Esophagus squamous epithelium (tissue), 5 donors: ENCODE results near the gene NECAB2. TPM values are rescaled to one million over a fixed set of nuclear protein-coding genes. Genes with fewer than 3 reads are reported as not detected.

ENCODE experiments used
- DNase-seq: peaks from one replicate; lab custom pipeline; 2025; lab: John Stamatoyannopoulos, UW
- H3K27ac ChIP-seq, 4 donors: fragments of 200-600 bp; sonication (generic); one replicate each; pipeline ENCODE4 v1.5.1; 2016 to 2019; ENCODE audit warnings: mild to moderate bottlenecking in 1 of 4
- H3K27me3 ChIP-seq, 4 donors: fragments of 200-600 bp; sonication (generic); 1 replicate in 3 of 4; 2 replicates in 1 of 4; pipeline versions ENCODE4 v1.5.1 to v1.6.0; 2017 to 2021; ENCODE audit warnings: antibody characterized with exemption in 1 of 4
- H3K36me3 ChIP-seq, 3 donors: fragments of 200-600 bp; sonication (generic); one replicate each; pipeline ENCODE4 v1.5.1; 2016 to 2019
- H3K4me1 ChIP-seq, 3 donors: fragments of 200-600 bp; sonication (generic); one replicate each; pipeline ENCODE4 v1.5.1; 2017 to 2019
- H3K4me3 ChIP-seq, 4 donors: fragments of 200-600 bp; sonication (generic); 1 replicate in 3 of 4; 2 replicates in 1 of 4; pipeline ENCODE4 v1.5.1; 2016 to 2019; ENCODE audit warnings: mild to moderate bottlenecking in 2 of 4, moderate library complexity in 1 of 4
- H3K9me3 ChIP-seq, 3 donors: fragments of 200-600 bp; sonication (generic); one replicate each; pipeline ENCODE4 v1.5.1; 2016 to 2019
- CTCF ChIP-seq, 6 experiments: fragments of 450-650 bp in 4 of 6; fragments of 200-600 bp in 2 of 6; sonication (generic) in 2 of 6; IDR thresholded peaks; one replicate each; pipeline ENCODE4 v1.5.1; 2016 to 2019; ENCODE audit warnings: antibody characterized with exemption in 6 of 6, mild to moderate bottlenecking in 4 of 6, moderate library complexity in 4 of 6
- POLR2A ChIP-seq, 4 donors: fragments of 450-650 bp; IDR thresholded peaks; one replicate each; pipeline ENCODE4 v1.6.1; 2017; ENCODE audit warnings: antibody characterized with exemption in 4 of 4, mild to moderate bottlenecking in 4 of 4, moderate library complexity in 3 of 4
- WGBS, 2 donors: methylation state at CpG; one replicate each; pipeline ENCODE4 v1.1.5; 2018; 5-methylcytosine and 5-hydroxymethylcytosine counted together
- intact Hi-C: fragments of 100-400 bp; cut with DNase I; formaldehyde crosslinking; loops from one replicate; pipeline ENCODE4 v1.15.0; 2022
- total RNA-seq, 4 donors: library from RNA; depleted of rRNA; stranded (reverse); fragments of >200 nt; gene quantifications; one replicate each; pipeline ENCODE4 v1.1.0, GENCODE V29; 2016
- donor health status: DM: yes; HTN: yes; CAD: no.

The NECAB2 gene
- total RNA-seq, 4 donors from 2014 or later: not detected

- Histone ChIP-seq H3K4me1 (peaks cover 0 to 6% (median 0%) of the 10 kb centered on the region in 3 donors), H3K4me3 (no peak overlapping the region), H3K27me3 (peaks cover 0 to 85% (median 0%) of the 10 kb centered on the region in 4 donors), H3K36me3 (no peaks in the 10 kb centered on the region), H3K9me3 (no peaks in the 10 kb centered on the region), H3K27ac (no peak overlapping the region)
- no peak for TF ChIP-seq POLR2A (IDR thresholded peaks at IDR 0.05)
- TF ChIP-seq CTCF (IDR thresholded peaks at IDR 0.05): no peak
- intact Hi-C loops: no loop called here
- no peak for DNase-seq
- WGBS, 2 donors: 72 to 89% methylated on average over 9 to 11 of the region's 13 CpGs
Measured at GRCh38 chr16:83994703-83995102, 26.7 kb downstream of the NECAB2 start.

- TF ChIP-seq CTCF (IDR thresholded peaks at IDR 0.05) (no peak), POLR2A (IDR thresholded peaks at IDR 0.05) (no peak)
Measured at GRCh38 chr16:83995754-83996153, 27.7 kb downstream of the NECAB2 start.

GRCh38 chr16:83996481-83997252, 28.6 kb downstream of the NECAB2 start:
- intact Hi-C loops: no loop called here
- no peak overlapping the region for H3K4me3 ChIP-seq
- no peak overlapping the region for H3K27ac ChIP-seq
- H3K9me3 ChIP-seq: no peaks in the 10 kb centered on the region
- TF ChIP-seq POLR2A (IDR thresholded peaks at IDR 0.05): no peak
- no peak for TF ChIP-seq CTCF (IDR thresholded peaks at IDR 0.05)
- H3K4me1 ChIP-seq: peaks cover 0 to 6% (median 0%) of the 10 kb centered on the region in 3 donors
- no peak for DNase-seq
- no peaks in the 10 kb centered on the region for H3K36me3 ChIP-seq
- WGBS, 2 donors: 72 to 97% methylated on average over 5 to 12 of the region's 15 CpGs
- H3K27me3 ChIP-seq: peaks cover 0 to 90% (median 0%) of the 10 kb centered on the region in 4 donors

More at GRCh38 chr16:83995754-83996153, 27.7 kb downstream of the NECAB2 start:
- Histone ChIP-seq H3K36me3 (no peaks in the 10 kb centered on the region), H3K4me3 (no peak overlapping the region), H3K9me3 (no peaks in the 10 kb centered on the region), H3K27me3 (peaks cover 0 to 84% (median 0%) of the 10 kb centered on the region in 4 donors), H3K4me1 (peaks cover 0 to 6% (median 0%) of the 10 kb centered on the region in 3 donors), H3K27ac (no peak overlapping the region)
- DNase-seq: no peak
- WGBS, 2 donors: 17% methylated on average over 2 of the region's 21 CpGs; no CpG with 5 or more reads in 1 of the 2 donors
- intact Hi-C loops: no loop called here

GRCh38 chr16:83998091-83998490, 30.0 kb downstream of the NECAB2 start:
- intact Hi-C loops: no loop called here
- H3K36me3 ChIP-seq: no peaks in the 10 kb centered on the region
- no peaks in the 10 kb centered on the region for H3K9me3 ChIP-seq
- no peak for DNase-seq
- TF ChIP-seq CTCF (IDR thresholded peaks at IDR 0.05): no peak
- no peak for TF ChIP-seq POLR2A (IDR thresholded peaks at IDR 0.05)
- H3K4me1 ChIP-seq: peaks cover 0 to 6% (median 0%) of the 10 kb centered on the region in 3 donors
- no peak overlapping the region for H3K4me3 ChIP-seq
- 87% methylated on average over 12 of the region's 13 CpGs; no CpG with 5 or more reads in 1 of the 2 donors for WGBS, 2 donors
- H3K27me3 ChIP-seq: peaks cover 0 to 94% (median 0%) of the 10 kb centered on the region in 4 donors
- no peak overlapping the region for H3K27ac ChIP-seq

- H3K27ac ChIP-seq: no peak overlapping the region
- peaks cover 0 to 91% (median 0%) of the 10 kb centered on the region in 4 donors for H3K27me3 ChIP-seq
- intact Hi-C loops: no loop called here
- no peaks in the 10 kb centered on the region for H3K36me3 ChIP-seq
- H3K4me1 ChIP-seq: no peaks in the 10 kb centered on the region
- 64 to 80% methylated on average over 1 to 4 of the region's 13 CpGs for WGBS, 2 donors
- no peak for DNase-seq
- no peaks in the 10 kb centered on the region for H3K9me3 ChIP-seq
- no peak overlapping the region for H3K4me3 ChIP-seq
- TF ChIP-seq CTCF (IDR thresholded peaks at IDR 0.05) (no peak), POLR2A (IDR thresholded peaks at IDR 0.05) (no peak)
Measured at GRCh38 chr16:84000989-84001642, 33.1 kb downstream of the NECAB2 start.
